Stimulated activated CD8-positive, alpha-beta memory T cell treated with anti-CD3 and anti-CD28 coated beads, Interleukin-12 subunit alpha, Interleukin-12 subunit beta, amount 100 ng/mL, for 24 hours (primary cell): ENCODE results near the gene EEFSEC.

ENCODE experiments used
- DNase-seq: peaks from one replicate; pipeline ENCODE4 v3.0.0-alpha.2; 2020; ENCODE audit errors: extremely low read depth

Gene EEFSEC

DNA sequence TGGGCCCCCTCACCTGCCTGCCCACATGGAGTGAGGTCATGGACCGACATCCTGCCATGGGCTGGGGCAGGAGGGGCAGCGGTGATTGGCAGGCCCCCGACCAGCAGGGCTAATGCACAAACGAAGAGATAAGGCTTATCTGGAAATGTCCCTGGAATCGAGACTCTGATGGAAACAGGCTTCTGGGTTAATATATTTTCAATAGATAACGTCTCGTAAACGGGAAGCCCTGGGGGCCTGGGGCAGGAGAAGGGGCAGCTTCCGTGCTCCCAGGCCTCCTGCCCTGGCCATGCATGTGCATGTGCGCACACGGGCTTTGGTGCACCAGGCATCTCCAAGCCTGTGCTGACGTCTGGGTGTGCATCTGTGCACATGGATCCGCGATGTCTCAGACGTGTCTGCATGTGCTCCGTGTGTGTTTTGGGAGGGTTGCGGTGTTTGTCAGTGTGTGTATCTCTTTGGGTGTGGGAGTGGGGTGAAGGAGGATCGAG is 258.3 kb downstream of the EEFSEC start:
- DNase-seq = no peak

DNA sequence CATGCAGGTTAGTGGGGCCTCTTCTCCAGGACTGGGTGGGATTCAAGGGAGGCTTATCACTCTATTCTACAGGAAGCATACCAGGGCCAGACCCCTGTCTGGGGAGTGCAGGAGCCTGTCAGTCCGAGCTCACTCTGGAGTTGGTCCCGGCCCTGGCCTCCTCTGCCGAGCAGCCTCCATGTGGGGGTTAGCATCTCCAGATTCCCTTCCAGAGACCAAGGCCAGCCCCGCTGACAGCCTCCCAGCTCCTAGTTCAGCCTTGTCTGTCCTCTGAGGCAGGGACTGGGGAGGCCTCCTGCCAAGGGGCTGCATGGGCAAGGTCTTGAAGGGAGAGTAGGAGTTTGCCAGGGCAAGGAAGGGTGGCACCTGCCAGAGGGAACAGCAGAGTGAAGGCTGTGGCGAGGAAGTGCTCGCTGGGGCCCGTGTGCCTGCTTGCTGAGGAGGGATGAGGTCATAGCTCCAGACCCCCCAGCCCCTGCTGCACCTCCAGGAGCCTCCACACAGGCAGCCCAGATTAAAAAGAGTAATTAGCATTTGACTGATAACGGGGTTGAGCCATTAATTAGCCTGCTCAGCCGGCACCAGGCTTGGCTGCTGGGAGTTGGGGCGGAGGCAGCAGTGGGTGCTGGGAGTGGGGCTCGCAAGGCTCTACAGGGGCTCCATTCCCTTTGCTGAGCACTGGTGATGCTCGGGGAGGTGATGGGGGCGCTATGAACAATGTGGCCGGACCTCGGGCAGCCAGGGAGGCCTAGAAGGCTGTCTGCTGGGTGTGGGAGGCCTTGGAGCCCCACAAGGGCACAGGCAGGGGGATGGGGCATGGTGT is 259.1 kb downstream of the EEFSEC start:
- no peak for DNase-seq

DNA sequence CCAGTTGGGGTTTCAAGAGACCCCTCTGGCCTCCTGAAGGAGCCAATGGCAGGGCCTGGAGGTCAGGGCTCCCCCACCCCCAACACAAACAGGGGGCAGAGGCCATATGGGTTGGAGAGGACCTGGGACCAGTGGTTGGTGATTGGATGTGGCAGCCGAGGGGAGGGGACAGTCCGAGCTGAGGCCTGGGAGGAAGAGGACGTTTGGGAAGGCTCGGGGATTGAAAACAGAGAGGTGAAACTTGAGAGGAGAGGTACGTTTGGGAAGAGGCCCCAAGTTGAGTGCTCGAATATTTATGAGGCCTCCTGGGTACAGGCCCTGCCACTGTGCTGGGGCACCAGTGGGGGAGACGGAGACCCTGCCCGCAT is 259.7 kb downstream of the EEFSEC start:
- no peak for DNase-seq

DNA sequence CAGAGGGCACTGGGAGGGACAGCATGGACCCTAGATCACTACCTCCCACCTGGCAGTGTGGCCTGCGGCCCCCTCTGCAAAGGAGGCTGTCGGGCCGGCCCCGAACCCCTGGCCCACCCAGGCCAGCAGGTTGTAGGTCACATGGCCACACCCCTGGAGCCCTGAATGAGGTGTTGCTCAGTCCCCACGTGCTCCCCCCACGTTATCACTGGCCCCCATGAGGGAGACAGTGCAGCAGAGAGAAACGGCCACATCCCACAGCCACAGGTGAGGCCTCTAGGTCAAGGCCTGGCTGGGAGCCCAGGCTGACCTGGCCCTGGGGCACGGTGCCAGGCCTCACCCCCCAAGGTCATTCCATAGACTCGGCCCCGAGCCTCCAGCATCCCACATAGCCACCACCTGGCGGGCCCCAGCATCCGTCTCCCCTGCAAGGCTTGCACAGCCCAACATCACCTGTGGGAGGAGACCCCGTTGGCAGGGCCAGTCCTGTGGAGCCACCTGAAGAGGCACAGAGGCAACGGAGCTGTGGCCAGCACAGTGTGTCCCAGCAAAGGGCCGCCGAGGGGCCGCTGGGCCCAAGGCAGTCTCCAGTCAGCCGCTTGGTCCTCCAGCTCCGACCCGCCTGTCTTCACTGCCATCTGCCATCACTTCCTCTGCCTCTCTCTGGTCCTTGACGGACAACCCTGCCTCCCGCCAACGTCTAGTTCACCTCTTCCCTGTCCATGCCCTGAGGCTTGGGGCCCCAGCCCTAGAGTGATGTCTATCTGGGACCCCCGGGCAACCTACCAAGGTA is 260.3 kb downstream of the EEFSEC start:
- no peak for DNase-seq

DNA sequence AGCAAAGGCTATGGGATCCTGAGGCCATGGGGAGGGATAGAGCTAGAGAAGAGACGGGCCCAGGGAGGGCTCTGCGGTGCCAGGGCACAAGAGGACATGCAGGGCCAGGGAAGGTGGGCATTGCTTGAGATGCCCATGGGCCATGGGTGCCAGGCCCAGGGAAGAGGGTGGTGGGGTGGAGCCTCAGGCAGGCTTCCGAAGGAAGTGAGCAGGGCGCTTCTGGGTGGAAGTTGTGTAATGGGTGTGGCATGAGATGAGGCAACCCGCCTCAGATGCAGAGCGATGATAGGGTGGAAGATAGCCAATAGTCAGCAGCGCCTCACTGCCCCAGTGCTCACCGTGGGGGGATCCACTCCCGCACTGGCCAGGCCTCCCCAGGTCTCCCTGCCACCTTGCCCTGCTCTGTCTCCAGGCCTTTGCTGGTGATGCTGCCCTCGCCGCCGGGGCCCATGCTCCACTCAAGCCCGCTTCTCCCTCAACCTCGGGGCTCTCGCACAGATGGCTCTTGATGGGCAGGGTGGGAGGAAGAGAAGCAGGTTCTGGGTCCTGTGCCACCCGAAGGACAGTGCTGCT is 262.0 kb downstream of the EEFSEC start:
- DNase-seq = no peak

DNA sequence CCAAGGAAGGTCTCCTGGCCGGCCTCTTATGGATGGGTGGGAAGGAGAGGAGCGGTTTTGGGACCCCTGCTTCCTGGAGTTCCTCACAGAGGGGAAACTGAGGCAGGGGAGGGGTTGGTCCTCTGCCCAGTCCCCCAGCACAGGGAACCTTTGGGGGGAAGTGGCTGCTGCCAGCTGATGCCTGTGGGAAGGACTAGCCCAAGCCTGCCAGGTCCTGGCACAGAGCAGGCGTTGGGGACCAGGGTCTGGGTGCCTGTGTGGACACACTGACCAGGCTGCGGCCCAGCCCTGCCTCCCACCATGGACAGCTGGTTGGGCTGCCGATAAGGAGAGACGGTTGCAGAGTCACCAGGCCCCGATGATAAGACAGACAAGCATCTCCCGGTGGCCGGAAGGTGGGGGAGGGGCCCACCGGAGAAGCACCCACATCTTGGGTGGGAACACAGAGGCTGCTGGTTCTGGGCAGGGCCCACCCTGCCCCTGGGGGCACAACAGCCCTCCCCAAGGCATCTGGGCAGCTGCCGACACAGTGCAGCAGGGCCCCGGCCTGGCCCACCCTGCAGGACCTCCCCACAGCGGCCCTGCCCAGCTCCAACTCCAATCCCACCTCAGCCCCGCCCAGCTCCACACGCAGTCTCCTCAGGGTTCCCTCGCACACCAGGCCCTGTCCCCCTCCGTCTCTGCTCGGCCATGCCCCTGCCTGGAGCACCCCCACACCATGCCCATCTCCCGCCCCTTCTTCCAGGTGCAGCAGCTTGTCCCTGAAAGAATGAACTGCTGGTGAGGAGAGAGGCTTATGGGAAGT is 262.7 kb downstream of the EEFSEC start:
- no peak for DNase-seq

DNA sequence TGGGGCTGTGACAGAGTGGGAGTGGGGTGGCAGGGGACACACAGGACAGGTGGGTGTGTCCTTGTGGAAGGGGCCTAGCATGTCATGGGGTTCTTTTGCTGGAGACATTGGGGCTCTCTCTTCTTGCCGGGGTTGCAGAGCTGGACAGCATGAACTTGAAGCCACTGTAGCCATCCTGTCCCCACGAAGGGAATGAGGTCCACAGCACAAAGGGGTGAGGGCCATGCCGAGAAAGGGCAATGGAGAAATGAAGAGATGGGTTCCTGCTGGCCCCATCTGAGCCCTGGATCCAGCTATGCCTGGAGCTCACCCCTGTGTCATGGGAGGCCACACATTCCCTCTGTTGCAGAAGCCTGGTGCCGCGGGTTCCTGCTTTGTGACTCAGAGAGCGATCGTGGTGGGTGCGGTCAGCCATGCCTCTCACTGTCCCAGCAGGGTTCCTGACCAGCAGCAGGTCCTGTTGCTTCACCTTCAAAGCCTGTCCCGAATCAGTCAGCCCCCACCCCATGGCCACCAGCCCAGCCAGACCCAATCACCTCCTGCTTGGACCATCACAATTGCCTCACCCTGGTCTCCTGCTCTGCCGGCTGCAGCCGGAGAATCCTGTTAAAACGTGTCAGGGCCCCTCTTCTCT is 263.4 kb downstream of the EEFSEC start:
- DNase-seq = no peak

DNA sequence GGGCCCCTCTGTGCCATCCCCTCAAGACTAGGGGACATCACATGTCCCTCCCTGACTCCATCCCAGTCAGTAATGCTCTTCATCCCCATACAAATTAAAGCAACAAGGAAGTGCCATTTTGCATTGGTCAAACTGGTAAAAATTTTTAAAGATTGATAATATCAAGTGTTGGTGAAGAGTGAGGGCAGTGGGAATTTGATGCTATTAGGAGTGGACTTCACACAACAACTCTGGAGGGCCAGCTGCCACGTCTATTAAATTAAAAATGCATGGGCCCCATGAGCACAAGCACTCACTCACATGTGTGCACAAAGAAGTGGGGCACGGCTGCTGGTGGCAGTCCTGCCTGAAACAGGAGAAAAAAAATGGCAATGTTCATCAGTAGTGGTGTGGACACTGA is 265.6 kb downstream of the EEFSEC start:
- no peak for DNase-seq

DNA sequence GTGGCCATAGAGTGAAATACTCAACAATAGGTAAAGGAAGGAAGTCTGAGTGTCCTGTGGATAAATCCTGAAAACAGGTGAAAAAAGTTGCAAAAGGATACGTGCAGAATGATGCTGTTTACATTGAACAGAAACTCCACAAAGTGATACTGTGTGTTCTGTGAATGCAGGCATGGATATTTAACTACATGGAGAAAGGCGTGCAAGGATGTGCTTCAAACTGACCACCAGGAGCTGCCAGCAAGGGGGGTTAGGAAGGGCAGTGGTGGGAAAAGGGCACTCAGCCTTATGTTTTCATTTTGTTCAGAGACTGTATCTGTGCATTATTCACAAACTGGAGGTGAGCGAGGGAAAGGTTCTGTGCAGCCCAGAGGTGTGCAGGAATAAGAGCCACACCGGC is 266.0 kb downstream of the EEFSEC start:
- no peak for DNase-seq

DNA sequence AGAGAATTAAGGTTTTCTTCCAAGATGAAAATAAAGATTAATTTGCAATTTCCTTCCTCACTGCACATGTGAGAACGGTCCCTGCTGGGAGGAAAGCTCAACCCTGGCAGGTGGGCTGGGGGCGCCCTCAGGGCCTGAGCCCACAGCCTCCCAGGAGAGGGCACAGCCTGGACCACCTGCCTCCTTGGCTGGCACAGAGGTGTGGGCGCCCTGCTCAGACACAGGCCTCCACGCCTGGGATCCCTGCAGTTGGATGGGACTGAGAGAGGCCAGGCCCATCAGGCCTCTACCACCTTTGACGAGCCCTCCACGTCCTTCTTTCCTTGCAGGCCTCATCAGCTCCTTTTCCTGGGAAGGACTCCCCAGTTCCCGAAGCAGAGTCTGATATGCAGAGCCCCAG is 267.0 kb downstream of the EEFSEC start:
- DNase-seq = no peak

DNA sequence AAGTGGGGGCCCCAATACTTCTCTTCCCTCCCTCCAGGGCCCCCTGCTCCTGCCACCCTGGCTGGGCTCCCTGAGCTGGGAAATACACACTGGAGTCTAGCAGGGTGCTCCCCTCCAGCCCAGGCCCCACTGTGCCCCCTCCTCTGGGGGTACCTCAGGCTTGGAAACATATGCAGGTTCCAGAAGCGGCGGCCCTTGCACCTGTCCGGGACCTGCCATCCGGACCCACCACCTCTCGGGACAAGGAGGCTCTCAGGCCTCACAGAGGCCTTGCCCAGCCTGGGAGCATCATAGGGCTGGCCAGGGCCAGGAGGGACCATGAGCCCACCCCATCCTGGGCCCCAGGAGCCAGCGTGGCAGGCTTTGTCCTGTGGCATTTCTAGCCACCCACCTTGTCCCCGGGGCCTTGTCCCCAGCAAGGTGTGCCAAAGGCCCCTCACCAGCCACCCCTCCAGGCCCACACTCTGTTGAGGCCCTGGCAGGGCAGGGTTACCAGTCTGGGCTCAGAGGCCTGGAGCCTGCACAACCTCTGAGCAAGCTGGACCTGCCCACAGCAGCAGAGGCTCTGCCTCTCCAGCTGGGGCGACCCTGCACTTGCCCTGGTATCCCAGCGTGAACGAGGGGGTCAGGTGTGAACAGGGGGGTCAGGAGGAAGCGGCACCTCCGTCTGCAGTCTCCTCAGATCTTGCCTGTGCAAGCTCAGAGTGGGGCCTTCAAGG is 267.6 kb downstream of the EEFSEC start:
- no peak for DNase-seq

DNA sequence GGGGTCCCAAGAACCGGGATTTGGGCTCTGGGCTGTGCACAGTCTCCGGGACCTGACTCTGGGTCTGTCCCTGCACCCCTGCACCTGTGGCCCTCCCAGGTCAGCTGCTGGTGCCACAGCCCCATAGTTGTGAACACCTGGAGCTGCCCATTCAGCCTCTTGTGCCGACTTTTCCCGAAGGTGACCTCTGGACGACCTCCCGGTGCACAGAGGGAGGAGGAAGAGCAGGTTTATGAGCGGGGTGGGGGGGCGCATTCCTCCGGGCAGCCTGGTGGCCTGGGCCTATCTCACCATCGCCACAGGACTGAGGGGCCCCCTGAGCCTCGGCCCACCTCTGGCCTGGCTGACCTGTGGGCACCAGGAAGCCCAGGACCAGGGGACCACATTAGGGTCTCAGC is 268.2 kb downstream of the EEFSEC start:
- no peak for DNase-seq

DNA sequence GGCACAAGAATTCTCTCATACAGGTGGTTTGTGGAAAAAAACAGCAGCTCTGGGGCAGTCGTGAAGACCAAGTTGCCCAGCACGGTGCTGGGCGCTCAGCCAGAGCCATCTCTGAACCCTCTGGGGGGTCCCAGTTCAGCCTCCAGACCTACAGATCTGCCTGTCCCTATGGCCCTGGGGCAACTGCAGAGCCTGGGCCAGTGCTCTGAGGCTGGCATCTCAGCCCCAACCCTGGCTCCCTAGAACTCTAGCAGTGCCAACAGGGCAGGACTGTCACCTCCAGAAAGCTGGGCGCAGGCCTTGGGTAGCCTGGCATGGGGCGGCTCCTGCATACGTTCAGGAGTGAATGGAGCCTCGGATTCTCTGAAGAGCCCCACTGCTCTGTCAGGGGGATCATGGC is 268.7 kb downstream of the EEFSEC start:
- no peak for DNase-seq

DNA sequence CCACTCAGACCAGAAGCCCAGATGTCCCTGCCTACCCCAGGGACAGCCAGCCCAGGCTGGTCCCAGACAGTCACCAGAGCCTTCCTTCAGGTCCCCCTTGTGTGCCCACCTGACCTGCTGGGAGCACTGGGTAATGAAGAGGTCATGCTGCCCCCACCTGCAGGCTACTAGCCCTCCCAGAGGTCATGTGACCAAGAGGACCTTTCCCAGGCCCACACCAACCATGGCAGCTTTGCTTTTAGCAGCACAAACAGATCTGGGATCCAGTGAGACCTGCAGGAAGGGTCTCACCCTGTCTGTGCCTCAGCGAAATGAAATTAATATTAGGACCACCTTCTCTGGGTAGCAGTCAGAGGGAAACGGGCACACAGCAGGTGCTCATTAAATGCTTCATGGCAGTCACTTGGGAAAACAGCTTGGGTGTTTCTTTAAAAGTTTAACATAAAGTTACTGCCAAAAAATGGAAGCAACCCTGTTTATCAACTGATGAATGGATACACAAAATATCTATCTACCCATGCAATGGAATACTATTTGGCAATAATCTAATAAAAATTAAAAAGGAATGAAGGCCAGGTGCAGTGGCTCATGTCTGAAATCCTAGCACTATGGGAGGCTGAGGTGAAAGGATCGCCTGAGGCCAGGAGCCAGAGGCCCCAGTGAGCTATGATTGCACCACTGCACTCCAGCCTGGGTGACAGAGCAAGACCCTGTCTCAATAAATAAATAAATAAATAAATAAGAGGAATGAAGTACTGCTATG is 269.7 kb downstream of the EEFSEC start:
- DNase-seq = no peak

DNA sequence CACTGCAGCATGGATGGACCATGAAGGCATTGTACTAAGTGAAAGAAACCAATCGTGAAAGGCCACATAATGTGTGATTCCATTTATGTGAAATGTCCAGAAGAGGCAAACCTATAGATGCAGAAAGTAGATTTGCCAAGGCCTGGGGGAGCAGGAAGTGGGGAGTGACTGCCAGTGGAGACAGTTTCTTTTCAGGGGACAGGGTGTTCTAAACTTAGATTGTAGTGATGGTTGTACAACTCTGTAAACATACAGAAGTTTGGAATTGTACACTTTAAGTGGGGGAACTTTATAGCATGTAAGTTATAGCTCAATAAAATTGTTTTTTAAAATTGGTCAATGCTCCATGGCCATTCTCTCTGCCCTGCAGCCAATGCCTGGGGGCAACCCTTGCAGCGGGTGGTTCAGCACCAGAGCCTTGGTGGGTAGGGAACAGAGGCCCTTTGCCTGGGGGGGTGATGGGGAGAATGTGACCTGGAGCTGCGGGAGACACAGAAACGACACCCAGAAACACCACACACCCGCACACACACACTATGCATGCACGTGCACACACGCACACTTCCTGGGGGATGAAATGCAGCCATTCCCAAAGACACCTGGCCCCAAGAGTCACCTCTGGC is 270.4 kb downstream of the EEFSEC start:
- DNase-seq = no peak

DNA sequence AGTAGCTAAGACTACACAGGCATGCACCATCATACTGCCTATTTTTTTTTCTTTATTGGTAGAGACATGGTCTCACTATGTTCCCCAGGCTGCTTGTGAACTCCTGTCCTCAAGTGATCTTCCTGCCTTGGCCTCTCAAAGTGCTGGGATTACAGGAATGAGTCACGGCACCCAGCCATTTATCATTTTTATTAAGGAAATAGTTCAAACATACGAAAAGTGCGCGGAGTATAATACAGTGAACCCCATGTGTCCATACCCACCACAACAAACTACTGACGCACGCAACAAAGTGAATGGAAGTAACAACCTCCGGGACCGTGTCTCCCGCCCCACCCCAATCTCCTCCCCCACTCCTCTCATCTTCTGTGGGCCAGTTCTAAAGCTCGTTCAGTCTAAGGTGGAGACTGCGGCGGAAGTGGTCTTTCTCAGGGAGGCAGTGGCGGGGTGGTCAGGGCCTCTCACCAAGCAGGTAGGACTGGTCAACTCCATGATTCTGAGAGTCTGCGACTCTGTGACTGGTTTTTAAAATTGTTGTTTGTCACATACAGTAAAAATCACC is 271.3 kb downstream of the EEFSEC start:
- DNase-seq = no peak

DNA sequence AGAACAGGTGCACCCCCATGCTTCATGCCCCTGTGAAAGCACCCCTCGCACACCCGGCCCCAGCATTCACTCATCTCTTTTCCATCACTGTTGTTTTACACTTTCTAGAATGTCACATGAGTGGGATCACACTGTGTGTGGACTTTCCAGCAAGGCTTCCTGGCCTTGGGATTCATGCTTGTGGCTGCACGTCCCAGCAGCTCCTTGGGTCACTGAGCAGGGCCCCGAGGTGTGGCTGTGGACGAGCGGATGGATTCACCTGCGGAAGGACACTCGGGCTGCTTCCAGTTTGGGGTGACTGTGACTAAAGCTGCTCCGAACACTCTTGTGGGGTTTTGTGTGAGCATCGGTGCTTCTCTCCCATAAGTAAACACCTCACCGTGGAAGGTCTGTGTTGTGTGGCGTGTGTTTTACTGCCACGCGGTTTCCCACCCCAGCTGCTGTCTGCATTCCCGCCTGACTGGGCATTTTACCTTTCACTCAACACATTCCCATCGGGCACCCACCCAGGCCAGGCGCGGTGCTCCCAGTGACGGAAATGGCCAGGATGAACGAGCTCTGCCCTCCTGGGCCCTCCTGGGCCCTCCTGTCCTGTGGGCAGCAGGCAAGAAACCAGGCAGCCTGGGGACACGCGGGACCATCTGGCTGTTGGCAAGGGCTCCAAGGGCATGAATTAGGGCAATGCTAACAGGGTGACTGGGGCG is 272.0 kb downstream of the EEFSEC start:
- DNase-seq = no peak

DNA sequence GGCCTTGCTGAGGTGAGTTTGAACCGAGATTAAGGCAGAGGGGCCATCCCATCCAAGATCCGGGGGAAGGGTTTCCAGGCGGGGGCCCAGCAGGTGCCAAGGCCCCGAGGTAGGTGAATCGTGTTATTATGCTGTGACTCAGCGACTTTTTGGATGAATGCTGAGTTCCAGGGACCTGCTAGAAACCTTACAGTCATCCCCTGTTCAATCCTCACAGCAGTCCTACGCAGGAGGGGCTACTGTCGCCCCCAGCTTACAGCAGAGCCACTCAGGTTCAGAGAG is 272.5 kb downstream of the EEFSEC start:
- no peak for DNase-seq
